ENCODE measurements around the gene IGF2BP2.

IGF2BP2 gene
- long read RNA-seq, transcript IGF2BP2-201 (15 exons, 3,291 nt): major isoform, 16 of 54 reads
- long read RNA-seq, transcript IGF2BP2-202 (16 exons, 3,688 nt): minor isoform, 8 of 54 reads
- long read RNA-seq, partial matches to known transcripts: 20 of 54 reads
- long read RNA-seq, other reads (novel, unspliced or antisense): 10 of 54 reads

DNA sequence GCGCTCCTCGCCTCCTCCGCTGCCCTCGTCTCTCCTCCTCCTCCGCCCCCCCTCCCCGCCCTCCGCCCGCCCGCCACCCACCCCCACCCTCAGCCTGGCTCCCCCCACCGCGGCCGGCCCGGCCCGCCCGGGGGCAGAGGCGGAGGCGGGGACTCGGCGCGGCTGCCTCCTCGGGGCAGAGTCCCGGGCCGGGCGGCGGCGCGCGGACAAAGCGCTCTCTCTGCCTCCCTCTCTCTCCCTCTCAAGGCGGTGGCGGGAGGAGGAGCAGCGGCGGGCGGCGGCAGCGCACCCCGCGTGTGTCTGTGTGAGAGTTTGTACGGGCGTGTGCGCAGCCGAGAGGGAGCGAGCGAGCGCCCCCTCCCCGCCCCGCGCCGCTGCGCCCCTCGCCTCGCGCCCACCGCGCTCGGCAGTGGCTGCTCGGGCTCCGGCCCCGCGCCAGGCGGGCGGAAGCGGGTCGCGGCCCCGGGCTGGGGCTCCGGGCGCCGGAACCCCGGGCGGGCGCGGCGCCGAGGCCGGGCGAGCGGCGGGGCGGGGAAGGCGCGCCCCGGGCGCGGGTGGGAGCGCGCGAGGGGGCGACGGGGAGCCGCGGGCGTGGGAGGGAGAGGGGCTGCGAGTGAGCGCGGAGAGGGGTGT, at the start of gene IGF2BP2:
IGF2BP2 (minus strand) TSS at position 37 of the 633 bp plus-strand sequence. CDS start 82 bp downstream, outside the sequence.
- TF ChIP-seq SPI1 (IDR thresholded peaks at IDR 0.05; ENCODE audit: borderline replicate concordance, low read depth): no peak
- H3K27me3 ChIP-seq (ENCODE audit: insufficient read depth, poor library complexity, severe bottlenecking): peaks cover 66% of the 10 kb centered on the region
- H3K27ac ChIP-seq (replicated peaks): no peak within 1 kb of the TSS
- peak within 1 kb of the TSS; percentile 54 for H3K4me3 ChIP-seq (replicated peaks; ENCODE audit: insufficient read depth, low read length)
- peak in 1 of 2 experiments; percentile 52 for DNase-seq (ENCODE audit: low read depth in 1 of 2, low spot score in 1 of 2)

DNA sequence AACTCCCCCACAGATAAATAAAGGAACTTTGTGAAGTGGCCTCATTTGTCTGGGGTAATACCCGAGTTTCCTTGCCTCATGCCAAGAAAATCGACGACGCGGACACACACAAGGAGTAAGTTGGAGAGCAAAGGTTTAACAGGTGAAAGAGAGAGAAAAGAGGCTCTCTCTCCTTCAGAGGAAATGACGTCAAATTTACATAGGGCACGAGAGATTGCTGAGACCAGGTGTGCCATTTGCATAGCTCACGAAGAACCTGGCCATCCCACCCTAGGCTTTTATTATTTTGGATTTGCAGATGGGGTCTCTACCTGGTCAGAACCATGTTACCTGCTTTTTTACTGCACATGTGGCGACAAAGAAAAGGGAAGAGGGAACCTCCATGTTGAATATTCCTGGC, 49.3 kb upstream of the IGF2BP2 start:
- DNase-seq (ENCODE audit: low read depth in 1 of 2, low spot score in 1 of 2): no peak
- Histone ChIP-seq H3K4me3 (replicated peaks; ENCODE audit: insufficient read depth, low read length) (no peak overlapping the region), H3K27ac (replicated peaks) (no peak overlapping the region), H3K27me3 (ENCODE audit: insufficient read depth, poor library complexity, severe bottlenecking) (no peaks in the 10 kb centered on the region)
- TF ChIP-seq GABPA (IDR thresholded peaks at IDR 0.05; ENCODE audit: low read depth) (no peak), POLR2AphosphoS5 (IDR thresholded peaks at IDR 0.05; ENCODE audit: low read depth) (no peak), SPI1 (IDR thresholded peaks at IDR 0.05; ENCODE audit: borderline replicate concordance, low read depth) (no peak)
- TF ChIP-seq, protein P1, sequence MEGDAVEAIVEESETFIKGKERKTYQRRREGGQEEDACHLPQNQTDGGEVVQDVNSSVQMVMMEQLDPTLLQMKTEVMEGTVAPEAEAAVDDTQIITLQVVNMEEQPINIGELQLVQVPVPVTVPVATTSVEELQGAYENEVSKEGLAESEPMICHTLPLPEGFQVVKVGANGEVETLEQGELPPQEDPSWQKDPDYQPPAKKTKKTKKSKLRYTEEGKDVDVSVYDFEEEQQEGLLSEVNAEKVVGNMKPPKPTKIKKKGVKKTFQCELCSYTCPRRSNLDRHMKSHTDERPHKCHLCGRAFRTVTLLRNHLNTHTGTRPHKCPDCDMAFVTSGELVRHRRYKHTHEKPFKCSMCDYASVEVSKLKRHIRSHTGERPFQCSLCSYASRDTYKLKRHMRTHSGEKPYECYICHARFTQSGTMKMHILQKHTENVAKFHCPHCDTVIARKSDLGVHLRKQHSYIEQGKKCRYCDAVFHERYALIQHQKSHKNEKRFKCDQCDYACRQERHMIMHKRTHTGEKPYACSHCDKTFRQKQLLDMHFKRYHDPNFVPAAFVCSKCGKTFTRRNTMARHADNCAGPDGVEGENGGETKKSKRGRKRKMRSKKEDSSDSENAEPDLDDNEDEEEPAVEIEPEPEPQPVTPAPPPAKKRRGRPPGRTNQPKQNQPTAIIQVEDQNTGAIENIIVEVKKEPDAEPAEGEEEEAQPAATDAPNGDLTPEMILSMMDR (IDR thresholded peaks at IDR 0.05; ENCODE audit: insufficient read depth, low read length): no peak
- TF ChIP-seq, protein P2, sequence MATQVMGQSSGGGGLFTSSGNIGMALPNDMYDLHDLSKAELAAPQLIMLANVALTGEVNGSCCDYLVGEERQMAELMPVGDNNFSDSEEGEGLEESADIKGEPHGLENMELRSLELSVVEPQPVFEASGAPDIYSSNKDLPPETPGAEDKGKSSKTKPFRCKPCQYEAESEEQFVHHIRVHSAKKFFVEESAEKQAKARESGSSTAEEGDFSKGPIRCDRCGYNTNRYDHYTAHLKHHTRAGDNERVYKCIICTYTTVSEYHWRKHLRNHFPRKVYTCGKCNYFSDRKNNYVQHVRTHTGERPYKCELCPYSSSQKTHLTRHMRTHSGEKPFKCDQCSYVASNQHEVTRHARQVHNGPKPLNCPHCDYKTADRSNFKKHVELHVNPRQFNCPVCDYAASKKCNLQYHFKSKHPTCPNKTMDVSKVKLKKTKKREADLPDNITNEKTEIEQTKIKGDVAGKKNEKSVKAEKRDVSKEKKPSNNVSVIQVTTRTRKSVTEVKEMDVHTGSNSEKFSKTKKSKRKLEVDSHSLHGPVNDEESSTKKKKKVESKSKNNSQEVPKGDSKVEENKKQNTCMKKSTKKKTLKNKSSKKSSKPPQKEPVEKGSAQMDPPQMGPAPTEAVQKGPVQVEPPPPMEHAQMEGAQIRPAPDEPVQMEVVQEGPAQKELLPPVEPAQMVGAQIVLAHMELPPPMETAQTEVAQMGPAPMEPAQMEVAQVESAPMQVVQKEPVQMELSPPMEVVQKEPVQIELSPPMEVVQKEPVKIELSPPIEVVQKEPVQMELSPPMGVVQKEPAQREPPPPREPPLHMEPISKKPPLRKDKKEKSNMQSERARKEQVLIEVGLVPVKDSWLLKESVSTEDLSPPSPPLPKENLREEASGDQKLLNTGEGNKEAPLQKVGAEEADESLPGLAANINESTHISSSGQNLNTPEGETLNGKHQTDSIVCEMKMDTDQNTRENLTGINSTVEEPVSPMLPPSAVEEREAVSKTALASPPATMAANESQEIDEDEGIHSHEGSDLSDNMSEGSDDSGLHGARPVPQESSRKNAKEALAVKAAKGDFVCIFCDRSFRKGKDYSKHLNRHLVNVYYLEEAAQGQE (IDR thresholded peaks at IDR 0.05; ENCODE audit: insufficient replicate concordance, low read depth): no peak

DNA sequence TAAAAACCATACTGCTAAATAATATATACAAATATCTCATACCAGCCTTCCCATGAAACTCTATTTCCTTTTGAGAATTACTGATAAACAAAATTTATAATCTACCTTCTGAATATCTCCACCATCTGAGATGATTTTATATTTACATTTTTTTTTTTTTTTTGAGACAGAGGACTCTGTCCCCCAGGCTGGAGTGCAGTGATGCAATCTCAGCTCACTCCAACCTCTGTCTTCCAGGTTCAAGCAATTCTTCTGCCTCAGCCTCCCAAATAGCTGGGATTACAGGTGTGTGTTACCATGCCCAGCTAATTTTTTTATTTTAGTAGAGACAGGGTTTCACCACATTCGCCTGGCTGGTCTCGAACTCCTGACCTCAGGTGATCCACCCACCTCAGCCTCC, 42.8 kb upstream of the IGF2BP2 start:
- DNase-seq (ENCODE audit: low read depth in 1 of 2, low spot score in 1 of 2): no peak
- Histone ChIP-seq H3K4me3 (replicated peaks; ENCODE audit: insufficient read depth, low read length) (no peak overlapping the region), H3K27ac (replicated peaks) (no peak overlapping the region), H3K27me3 (ENCODE audit: insufficient read depth, poor library complexity, severe bottlenecking) (peaks cover 3% of the 10 kb centered on the region)
- TF ChIP-seq SPI1 (IDR thresholded peaks at IDR 0.05; ENCODE audit: borderline replicate concordance, low read depth) (no peak), POLR2AphosphoS5 (IDR thresholded peaks at IDR 0.05; ENCODE audit: low read depth) (no peak), GABPA (IDR thresholded peaks at IDR 0.05; ENCODE audit: low read depth) (no peak)
- TF ChIP-seq, protein P1 (IDR thresholded peaks at IDR 0.05; ENCODE audit: insufficient read depth, low read length): no peak
- TF ChIP-seq, protein P2 (IDR thresholded peaks at IDR 0.05; ENCODE audit: insufficient replicate concordance, low read depth): no peak

DNA sequence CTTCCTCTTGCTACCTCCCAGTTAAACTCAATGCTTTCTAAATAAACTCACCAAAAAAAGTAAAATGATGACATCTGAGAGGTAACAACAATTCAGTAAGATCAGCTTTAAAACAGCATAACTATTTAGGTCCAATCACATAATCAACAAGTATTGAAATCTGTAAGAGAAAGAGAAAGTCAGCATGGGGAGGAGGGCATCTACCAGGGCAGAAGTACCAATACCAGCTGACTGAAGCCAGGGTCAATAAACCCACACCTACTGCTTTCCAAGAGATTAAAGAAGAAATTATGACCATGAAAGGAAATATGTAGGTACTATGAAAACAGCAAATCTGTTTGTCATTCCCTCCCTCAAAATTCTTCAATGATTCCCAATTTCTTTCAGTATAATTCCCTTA, 42.2 kb upstream of the IGF2BP2 start:
- Histone ChIP-seq H3K4me3 (replicated peaks; ENCODE audit: insufficient read depth, low read length) (no peak overlapping the region), H3K27me3 (ENCODE audit: insufficient read depth, poor library complexity, severe bottlenecking) (peaks cover 3% of the 10 kb centered on the region), H3K27ac (replicated peaks) (no peak overlapping the region)
- no peak for DNase-seq (ENCODE audit: low read depth in 1 of 2, low spot score in 1 of 2)
- TF ChIP-seq, protein P1 (IDR thresholded peaks at IDR 0.05; ENCODE audit: insufficient read depth, low read length): no peak
- TF ChIP-seq GABPA (IDR thresholded peaks at IDR 0.05; ENCODE audit: low read depth) (no peak), POLR2AphosphoS5 (IDR thresholded peaks at IDR 0.05; ENCODE audit: low read depth) (no peak)
- TF ChIP-seq, protein P2 (IDR thresholded peaks at IDR 0.05; ENCODE audit: insufficient replicate concordance, low read depth): no peak

Measured in HL-60 (cell line).